ENCODE measurements around the gene CNNM1. TPM values are rescaled to one million over a fixed set of nuclear protein-coding genes. Genes with fewer than 3 reads are reported as not detected.

CNNM1 gene
- total RNA-seq, 1 donor from 2014 or later = not detected

DNA sequence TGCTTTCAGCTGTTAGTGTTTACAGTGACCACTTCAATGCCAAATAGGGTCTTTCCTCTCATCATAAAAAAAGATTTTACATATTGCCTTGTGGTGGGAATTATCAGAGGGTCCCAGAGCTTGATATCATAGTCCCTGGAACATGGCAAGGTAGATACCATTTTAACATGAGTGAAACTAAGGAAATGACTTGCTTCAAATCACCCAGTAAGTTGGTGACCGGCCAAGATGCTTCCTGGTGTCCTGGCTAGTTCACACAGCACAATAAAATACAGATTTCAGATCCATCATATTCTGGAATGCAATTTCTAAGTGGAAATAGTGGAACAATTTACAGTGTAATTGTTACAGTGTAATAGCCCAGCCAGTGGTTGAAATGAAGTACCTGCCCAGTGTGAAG is 36.6 kb downstream of the CNNM1 start:
- no peak for DNase-seq (ENCODE audit: low read depth)

DNA sequence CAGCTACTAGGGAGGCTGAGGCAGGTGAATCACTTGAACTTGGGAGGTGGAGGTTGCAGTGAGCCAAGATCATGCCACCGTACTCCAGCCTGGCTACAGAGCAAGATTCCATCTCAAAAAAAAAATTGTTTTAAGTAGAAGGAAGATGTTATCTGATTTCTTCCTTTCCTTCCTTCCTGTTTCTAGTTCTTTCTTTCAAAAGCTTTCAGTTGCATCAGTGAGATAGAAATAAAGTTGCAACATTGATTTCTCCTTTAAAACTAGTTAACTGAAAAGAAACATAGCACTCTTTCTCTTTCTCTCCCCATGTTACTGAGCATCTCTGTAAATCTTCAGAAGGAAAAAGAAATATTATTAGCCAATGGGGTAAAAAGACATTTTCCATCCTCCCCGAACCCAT is 37.5 kb downstream of the CNNM1 start:
- peaks cover 2% of the 10 kb centered on the region for H3K27me3 ChIP-seq (ENCODE audit: control insufficient read depth, insufficient read depth, low read length)
- DNase-seq (ENCODE audit: low read depth) (no peak), FAIRE-seq (no peak)
- H3K4me3 ChIP-seq (ENCODE audit: low read depth, low read length) = no peak overlapping the region
- TF ChIP-seq, protein P1, sequence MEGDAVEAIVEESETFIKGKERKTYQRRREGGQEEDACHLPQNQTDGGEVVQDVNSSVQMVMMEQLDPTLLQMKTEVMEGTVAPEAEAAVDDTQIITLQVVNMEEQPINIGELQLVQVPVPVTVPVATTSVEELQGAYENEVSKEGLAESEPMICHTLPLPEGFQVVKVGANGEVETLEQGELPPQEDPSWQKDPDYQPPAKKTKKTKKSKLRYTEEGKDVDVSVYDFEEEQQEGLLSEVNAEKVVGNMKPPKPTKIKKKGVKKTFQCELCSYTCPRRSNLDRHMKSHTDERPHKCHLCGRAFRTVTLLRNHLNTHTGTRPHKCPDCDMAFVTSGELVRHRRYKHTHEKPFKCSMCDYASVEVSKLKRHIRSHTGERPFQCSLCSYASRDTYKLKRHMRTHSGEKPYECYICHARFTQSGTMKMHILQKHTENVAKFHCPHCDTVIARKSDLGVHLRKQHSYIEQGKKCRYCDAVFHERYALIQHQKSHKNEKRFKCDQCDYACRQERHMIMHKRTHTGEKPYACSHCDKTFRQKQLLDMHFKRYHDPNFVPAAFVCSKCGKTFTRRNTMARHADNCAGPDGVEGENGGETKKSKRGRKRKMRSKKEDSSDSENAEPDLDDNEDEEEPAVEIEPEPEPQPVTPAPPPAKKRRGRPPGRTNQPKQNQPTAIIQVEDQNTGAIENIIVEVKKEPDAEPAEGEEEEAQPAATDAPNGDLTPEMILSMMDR (IDR thresholded peaks at IDR 0.05; ENCODE audit: insufficient read depth, low read length, severe bottlenecking) = no peak
- H3K36me3 ChIP-seq (ENCODE audit: control insufficient read depth, insufficient read depth, low read length) = no peaks in the 10 kb centered on the region

More for the DNA sequence above, 36.6 kb downstream of the CNNM1 start:
- Histone ChIP-seq H3K36me3 (ENCODE audit: control insufficient read depth, insufficient read depth, low read length) (no peaks in the 10 kb centered on the region), H3K27me3 (ENCODE audit: control insufficient read depth, insufficient read depth, low read length) (peaks cover 2% of the 10 kb centered on the region), H3K4me3 (ENCODE audit: low read depth, low read length) (no peak overlapping the region)
- TF ChIP-seq, protein P1 (IDR thresholded peaks at IDR 0.05; ENCODE audit: insufficient read depth, low read length, severe bottlenecking) = no peak
- no peak for FAIRE-seq

DNA sequence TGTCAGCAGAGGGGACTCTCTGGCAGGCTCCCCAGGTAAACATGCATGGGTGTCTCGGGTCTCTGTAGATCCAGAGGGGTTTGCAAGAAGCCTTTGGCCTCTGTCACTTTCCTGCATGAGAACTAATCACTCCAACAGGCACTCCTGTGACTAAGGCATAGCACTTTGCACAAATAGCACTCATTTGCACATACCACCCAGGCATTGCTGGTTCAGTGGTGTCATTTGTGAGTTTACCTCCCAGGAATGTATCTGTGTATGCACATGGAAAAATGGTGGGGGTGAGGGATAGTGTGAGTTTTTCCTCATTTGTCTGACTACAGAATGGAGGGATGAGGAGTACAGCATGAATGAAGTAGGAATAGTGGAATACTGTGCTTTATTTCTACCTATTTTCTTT is 39.5 kb downstream of the CNNM1 start:
- DNase-seq (ENCODE audit: low read depth) = no peak
- no peak overlapping the region for H3K4me3 ChIP-seq (ENCODE audit: low read depth, low read length)
- no peak for FAIRE-seq
- peaks cover 2% of the 10 kb centered on the region for H3K27me3 ChIP-seq (ENCODE audit: control insufficient read depth, insufficient read depth, low read length)
- H3K36me3 ChIP-seq (ENCODE audit: control insufficient read depth, insufficient read depth, low read length) = no peaks in the 10 kb centered on the region
- TF ChIP-seq, protein P1 (IDR thresholded peaks at IDR 0.05; ENCODE audit: insufficient read depth, low read length, severe bottlenecking) = no peak

DNA sequence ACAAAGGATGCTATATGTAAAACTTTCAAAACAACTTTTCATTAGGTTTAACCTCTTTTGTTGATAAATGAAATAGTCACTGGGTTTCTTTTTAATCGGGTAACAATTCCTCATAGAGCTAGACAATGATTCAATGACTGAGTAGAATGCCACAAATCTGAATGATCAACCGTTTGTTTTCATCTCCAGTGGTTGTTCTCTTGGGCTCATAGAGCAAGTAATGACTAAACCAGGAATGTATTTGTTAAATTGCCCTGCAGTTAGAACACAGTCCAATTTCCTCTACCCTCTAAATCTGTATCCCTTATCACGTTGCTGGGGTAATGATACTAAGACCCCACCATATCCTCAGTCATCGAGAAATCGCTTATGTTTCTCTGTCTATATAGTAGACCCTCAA is 40.0 kb downstream of the CNNM1 start:
- DNase-seq (ENCODE audit: low read depth) (no peak), FAIRE-seq (no peak)
- Histone ChIP-seq H3K36me3 (ENCODE audit: control insufficient read depth, insufficient read depth, low read length) (no peaks in the 10 kb centered on the region), H3K4me3 (ENCODE audit: low read depth, low read length) (no peak overlapping the region), H3K27me3 (ENCODE audit: control insufficient read depth, insufficient read depth, low read length) (peaks cover 2% of the 10 kb centered on the region)
- TF ChIP-seq, protein P1 (IDR thresholded peaks at IDR 0.05; ENCODE audit: insufficient read depth, low read length, severe bottlenecking) = no peak

DNA sequence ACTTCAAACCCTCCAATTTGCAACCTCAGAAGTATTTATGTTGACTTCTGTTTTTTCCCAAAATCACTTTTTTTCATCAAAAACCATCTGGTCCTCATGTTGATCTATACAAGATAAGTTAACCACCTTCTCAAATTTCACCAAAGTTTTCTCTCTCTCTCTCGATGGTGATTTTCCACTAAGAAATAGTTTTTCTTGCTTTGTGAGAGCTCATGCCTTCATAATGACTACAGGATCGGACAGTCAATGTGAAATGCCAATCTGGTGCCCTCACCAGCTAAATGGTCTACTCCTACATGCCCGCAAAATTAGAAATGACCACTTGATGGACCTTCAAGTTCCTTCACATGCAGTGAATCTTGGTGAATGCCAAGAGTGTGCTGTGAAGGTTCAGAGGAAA is 40.4 kb downstream of the CNNM1 start:
- TF ChIP-seq, protein P1 (IDR thresholded peaks at IDR 0.05; ENCODE audit: insufficient read depth, low read length, severe bottlenecking) = no peak
- FAIRE-seq (no peak), DNase-seq (ENCODE audit: low read depth) (no peak)
- Histone ChIP-seq H3K36me3 (ENCODE audit: control insufficient read depth, insufficient read depth, low read length) (no peaks in the 10 kb centered on the region), H3K4me3 (ENCODE audit: low read depth, low read length) (no peak overlapping the region), H3K27me3 (ENCODE audit: control insufficient read depth, insufficient read depth, low read length) (peaks cover 2% of the 10 kb centered on the region)

DNA sequence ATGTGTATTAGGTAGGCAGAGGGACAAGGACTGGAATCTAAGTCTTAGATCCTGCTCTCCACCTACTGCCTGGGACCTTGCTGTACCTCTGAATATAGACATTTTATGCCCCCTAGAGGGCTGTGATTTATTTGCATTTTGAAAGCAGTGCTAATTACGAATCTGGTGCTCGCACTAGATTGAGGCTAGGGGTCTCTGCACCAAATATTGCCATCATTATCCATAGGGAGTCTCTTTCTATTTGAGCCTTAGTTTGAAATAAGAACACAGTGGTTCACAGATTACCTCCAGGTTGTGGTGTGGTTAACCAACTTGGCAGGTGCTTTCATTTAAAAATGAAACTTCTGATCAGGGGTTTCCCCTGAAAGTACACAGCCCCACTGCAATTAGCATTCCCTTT is 41.8 kb downstream of the CNNM1 start:
- Histone ChIP-seq H3K27me3 (ENCODE audit: control insufficient read depth, insufficient read depth, low read length) (peaks cover 2% of the 10 kb centered on the region), H3K4me3 (ENCODE audit: low read depth, low read length) (no peak overlapping the region), H3K36me3 (ENCODE audit: control insufficient read depth, insufficient read depth, low read length) (no peaks in the 10 kb centered on the region)
- FAIRE-seq (no peak), DNase-seq (ENCODE audit: low read depth) (peak; percentile 46)
- TF ChIP-seq, protein P1 (IDR thresholded peaks at IDR 0.05; ENCODE audit: insufficient read depth, low read length, severe bottlenecking) = peak; percentile 55

Measured in bronchial epithelial cell (primary cell).